DMS53 treated with DMSO at 0.1 percent for 48 hours (cell line): ENCODE measurements around the gene OPCML.

Source experiments
- DNase-seq: peaks from one replicate; lab custom pipeline; 2025; ENCODE audit not compliant: unreplicated experiment; lab: John Stamatoyannopoulos, UW

The OPCML gene

GRCh38 chr11:132908414-132908810 is 623.9 kb downstream of the OPCML start:
- DNase-seq: no peak

- DNase-seq: no peak
Observed at GRCh38 chr11:132907651-132908413, 624.5 kb downstream of the OPCML start.

GRCh38 chr11:132904607-132905006 is 627.7 kb downstream of the OPCML start:
- no peak for DNase-seq

GRCh38 chr11:132904091-132904490 is 628.2 kb downstream of the OPCML start:
- DNase-seq: no peak

- no peak for DNase-seq
Observed at GRCh38 chr11:132901638-132902471, 630.4 kb downstream of the OPCML start.

- DNase-seq: no peak
Observed at GRCh38 chr11:132898676-132899075, 633.6 kb downstream of the OPCML start.

- no peak for DNase-seq
Observed at GRCh38 chr11:132898021-132898420, 634.3 kb downstream of the OPCML start.

GRCh38 chr11:132895340-132895739 is 637.0 kb downstream of the OPCML start:
- no peak for DNase-seq

- no peak for DNase-seq
Observed at GRCh38 chr11:132894606-132895005, 637.7 kb downstream of the OPCML start.

- no peak for DNase-seq
Observed at GRCh38 chr11:132892876-132893275, 639.4 kb downstream of the OPCML start.

- no peak for DNase-seq
Observed at GRCh38 chr11:132888226-132888625, 644.1 kb downstream of the OPCML start.

GRCh38 chr11:132886335-132886734 is 646.0 kb downstream of the OPCML start:
- no peak for DNase-seq

GRCh38 chr11:132883241-132883640 is 649.1 kb downstream of the OPCML start:
- DNase-seq: no peak

GRCh38 chr11:132881622-132882021 is 650.7 kb downstream of the OPCML start:
- DNase-seq: no peak

- DNase-seq: no peak
Observed at GRCh38 chr11:132878111-132878510, 654.2 kb downstream of the OPCML start.

GRCh38 chr11:132876705-132877104 is 655.6 kb downstream of the OPCML start:
- DNase-seq: no peak

GRCh38 chr11:132876239-132876638 is 656.1 kb downstream of the OPCML start:
- DNase-seq: no peak

- DNase-seq: peak; percentile 4
Observed at GRCh38 chr11:132874638-132875037, 657.7 kb downstream of the OPCML start.

GRCh38 chr11:132873841-132874240 is 658.5 kb downstream of the OPCML start:
- DNase-seq: no peak

- DNase-seq: no peak
Observed at GRCh38 chr11:132872211-132872610, 660.1 kb downstream of the OPCML start.

- DNase-seq: no peak
Observed at GRCh38 chr11:132866783-132867545, 665.3 kb downstream of the OPCML start.
